Esophagus mucosa (tissue), 1 donor: ENCODE results near the gene MRPS24. TPM values are rescaled to one million over a fixed set of nuclear protein-coding genes. Genes with fewer than 3 reads are reported as not detected.

Source experiments
- ATAC-seq: fragments of 200-7000 bp; cut with Tn5 transposase; one replicate; pipeline ENCODE4 v1.9.1; 2020
- total RNA-seq: library from RNA; stranded (reverse); gene quantifications from one replicate; pipeline ENCODE4 v1.2.4, GENCODE V29; 2023
- donor health status: DM: yes; HTN: yes; CAD: no.

The MRPS24 gene
- total RNA-seq, 1 donor from 2014 or later: 123 TPM

DNA sequence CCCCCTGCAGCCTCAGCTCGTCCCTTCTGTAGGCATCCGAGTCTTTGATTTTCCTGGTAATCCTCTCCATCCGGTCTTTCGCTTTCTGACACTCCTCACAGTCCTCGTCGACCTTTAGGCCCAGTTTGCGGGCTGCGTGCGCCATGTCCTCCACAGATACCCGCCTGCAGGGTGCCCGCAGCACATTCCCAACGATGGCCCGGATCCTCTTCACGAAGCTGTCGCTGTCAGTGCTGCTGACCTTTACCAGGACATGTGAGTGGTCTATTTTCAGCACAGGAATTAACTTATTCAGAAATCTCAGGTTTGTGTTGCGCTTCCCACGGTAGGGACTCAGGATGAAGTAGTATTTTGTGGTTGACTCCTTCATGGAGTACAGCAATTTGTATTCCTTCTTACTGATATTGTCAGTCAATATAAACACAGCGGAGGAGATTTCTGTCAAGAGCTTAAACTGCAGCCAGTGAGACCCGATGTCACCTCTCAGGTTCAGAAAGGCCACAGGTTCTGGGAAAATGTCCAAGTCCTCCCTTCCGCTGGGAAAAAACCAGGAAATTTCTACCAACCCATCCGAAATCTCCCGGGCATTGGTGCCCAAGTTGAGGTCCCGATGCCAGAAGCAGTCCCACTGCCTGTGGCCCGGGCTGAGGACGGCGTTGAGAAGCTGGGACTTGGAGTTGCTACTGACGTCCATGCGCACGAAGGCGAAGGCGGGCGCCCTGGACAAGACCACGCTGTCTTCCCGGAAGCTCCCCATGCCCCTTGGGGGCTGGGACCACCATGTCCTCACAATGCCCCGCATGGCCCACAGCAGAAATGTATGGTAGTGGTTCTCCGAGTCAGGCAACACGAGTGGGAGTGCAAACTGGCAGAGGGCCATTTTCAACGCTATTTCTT lies 8.9 kb upstream of the MRPS24 start:
- ATAC-seq: no peak

DNA sequence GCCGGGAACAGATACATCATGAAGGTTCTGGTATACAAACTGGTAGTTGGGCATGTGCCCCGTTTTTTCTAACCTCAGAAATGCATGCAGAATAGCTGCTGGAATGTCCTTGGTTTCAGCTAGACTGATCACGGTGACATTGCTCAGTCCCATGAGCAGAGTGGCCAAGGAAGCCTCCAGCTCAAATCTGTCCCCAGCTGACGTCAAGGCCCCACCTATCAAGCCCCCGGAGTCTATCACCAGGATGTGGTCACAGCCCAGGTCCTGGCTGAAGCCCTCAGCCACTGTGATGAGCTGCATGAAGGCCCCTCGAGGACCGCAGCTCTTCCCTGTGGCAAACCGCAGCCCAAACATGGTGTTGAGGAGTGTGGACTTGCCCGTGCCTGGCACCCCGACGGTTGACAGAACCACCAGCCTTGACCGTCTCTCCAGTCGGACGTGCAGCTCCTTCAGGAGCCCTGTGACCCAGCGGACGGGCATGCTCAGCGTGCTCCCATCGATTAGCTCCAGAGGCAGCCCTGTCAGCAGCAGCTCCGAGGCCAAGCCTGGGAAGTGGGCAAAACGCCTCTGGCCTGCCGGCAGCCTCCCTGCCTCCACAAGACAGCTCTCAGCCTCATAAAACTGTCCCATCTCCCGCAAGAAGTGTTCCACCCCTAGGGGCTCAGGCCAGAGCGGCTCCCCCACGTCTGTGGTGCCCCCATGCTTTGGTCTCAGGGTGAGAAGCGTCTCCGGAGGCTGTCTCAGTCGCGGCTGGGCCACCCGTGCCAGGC lies 7.8 kb upstream of the MRPS24 start:
- no peak for ATAC-seq

- no peak for ATAC-seq
Measured at GRCh38 chr7:43876241-43876640, 6.9 kb upstream of the MRPS24 start.

GRCh38 chr7:43873300-43873699 lies 4.0 kb upstream of the MRPS24 start:
- ATAC-seq: peak; percentile 62

DNA sequence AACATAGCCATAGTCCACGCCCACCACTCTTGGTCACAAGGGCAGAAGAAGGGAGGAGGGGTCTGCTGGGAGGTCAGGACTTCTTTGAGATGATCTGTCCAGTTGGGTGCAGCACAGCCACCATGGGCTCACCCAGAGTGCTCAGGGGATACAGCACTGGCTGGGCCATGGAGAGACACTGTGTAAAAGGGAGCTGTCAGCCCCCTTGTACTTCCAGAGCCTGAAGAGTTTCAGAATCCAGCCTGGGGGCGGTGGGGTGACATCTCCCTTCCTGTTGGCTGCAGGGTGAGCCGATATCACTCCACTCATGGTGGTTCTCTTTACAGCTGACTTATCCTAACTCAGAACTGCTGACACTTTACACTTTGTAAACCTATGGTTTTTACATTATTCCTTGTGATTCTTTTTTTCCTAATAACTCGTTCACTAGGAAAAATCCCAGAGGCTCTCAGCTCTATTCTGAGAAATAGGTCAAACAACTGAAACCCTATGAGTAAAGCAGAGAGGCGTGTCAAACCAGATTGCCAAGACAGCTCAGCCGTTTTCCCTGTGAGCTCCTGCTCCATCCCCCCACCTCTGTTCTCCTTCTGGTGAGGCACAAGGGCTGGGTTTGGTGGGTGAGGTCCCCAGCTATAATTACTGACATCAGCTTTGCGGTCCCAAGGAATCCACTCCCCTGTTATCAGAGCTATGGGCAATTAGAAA lies 3.2 kb upstream of the MRPS24 start:
- ATAC-seq: peak; percentile 54

DNA sequence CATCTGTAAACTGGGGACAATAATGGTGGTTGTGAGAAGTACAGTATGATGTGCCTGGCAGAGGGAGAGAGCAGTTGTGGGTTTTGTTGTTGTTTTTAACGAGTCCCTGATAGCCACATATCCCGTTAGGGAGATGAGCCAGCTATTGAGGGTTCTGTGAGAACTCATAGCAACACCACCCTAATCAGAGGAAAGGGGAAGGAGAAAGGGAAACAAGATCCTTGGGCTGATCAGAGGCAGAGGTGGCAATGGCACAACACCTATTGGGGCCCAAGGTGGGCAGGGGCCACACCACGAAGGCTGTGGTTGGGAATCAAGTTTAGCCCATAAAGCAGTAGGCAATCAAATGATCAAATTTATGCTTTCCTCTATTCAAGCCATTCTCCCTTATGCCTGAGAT lies 1.7 kb upstream of the MRPS24 start:
- no peak for ATAC-seq

- ATAC-seq: no peak
Measured at GRCh38 chr7:43870316-43870715, 999 bp upstream of the MRPS24 start.

- ATAC-seq: no peak
Measured at GRCh38 chr7:43869867-43870240, 537 bp upstream of the MRPS24 start.

DNA sequence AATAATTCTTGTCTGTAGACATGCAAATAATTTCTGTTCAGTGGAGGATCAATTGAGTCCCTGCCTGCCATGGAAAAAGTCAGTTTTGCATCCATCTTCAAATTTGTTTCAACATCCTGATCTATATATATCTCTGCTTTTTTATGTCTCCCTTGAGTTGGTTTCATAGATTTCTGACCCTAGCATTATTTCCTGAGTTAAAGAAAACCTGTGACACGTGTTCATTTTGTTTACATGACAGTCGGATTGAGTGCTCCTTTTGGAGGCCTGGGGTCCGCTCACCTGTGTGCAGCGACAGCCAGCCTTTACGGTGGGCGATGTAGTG lies 674 bp downstream of the MRPS24 start:
- peak; percentile 1 for ATAC-seq

DNA sequence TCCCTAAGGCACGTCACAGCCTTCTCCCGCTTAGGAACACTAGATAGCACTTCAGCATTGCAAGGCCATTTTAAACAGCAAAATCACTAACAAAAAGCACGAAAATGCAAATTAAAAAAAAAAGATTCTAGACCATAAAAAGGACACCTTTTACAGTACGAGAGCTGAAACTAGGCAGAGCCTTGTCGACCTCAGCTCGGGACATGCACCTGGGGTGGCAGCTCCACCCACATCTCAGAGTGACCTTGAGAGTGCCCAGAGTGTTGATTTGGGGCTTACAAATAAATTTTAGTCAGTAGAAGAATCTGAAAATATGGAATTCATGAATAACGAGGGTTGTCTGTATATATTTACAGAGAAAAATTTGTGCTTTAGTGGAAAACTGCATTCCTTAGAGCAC lies 1.1 kb downstream of the MRPS24 start:
- ATAC-seq: no peak

DNA sequence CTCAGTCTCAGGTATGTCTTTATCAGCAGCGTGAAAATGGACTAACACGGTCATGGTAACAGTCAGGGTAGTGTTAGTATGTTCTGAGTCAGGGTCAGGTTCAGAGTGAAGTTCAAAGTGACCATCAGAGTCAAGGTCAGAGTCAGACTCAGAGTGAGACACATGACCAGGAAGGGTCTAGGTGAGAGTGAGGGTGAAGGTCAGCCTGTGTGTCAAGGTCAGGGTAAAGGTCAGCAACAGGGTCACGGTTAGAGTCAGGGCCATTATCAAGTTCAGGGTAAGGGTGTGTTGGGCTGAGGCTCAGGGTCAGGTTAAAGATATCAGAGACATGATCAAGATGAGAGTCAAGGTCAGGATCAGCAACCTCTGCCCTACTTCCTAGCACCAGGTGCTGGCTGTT lies 4.0 kb downstream of the MRPS24 start:
- peak; percentile 4 for ATAC-seq

GRCh38 chr7:43864126-43864525 lies 5.2 kb downstream of the MRPS24 start:
- ATAC-seq: peak; percentile 42

DNA sequence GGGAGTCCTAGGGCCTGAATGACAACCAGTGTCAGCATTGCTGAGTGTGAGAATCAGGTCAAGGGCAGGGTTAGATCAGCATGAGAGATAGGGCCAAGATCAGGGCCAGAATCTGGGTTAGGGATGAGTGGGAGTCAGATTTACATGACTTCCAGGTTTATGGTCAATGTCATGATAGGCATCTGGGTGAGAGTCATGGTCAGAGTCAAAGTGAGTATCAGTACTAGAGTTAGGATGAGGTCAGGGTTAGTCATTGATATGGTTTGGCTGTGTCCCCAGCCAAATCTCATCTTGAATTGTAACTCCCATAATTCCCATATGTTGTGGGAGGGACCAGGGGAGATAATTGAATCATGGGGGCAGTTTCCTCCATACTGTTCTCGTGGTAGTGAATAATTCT lies 12.3 kb downstream of the MRPS24 start:
- peak; percentile 41 for ATAC-seq

DNA sequence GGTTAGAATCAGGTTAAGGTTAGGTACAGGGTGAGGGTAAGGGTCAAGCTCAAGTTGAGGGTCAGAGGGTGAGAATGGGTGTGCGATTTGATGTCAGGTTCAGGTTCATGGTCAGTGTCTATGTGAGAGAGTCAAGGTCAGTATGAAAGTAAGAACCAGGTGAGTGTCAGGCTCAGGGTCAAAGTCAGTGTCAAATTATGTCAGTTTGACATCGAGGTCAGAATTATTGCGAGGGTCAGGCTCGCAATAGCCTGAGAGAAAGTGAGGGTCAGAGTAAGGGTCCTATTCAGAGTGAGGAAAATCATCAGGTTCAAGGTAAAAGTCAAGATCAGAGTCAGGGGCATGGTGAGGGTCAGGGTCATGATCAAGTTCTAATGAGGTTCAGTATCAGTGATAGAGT lies 13.0 kb downstream of the MRPS24 start:
- ATAC-seq: peak; percentile 21

DNA sequence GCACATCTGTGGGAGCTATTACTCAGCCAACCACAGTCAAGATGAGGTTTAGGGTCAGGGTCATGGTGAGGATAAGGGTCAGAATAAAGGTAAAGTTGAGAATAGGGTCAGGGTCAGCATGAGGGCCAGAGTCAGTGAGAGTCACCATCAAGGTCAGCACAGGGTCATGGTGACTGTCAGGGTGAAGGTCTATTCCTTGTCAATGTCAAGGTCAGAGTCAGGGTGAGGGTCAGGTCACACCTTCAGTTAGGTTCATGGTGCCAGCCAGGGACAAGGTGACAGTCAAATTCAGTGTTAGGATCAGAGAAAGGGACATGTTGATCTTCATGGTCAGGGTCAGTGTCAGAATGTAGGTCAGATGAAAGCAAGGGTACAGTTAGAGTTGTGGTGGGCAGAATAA lies 14.1 kb downstream of the MRPS24 start:
- ATAC-seq: no peak

- ATAC-seq: peak; percentile 72
Measured at GRCh38 chr7:43851805-43852204, 17.5 kb downstream of the MRPS24 start.

GRCh38 chr7:43850348-43851116 lies 18.8 kb downstream of the MRPS24 start:
- ATAC-seq: no peak

- ATAC-seq: no peak
Measured at GRCh38 chr7:43849047-43849446, 20.3 kb downstream of the MRPS24 start.

DNA sequence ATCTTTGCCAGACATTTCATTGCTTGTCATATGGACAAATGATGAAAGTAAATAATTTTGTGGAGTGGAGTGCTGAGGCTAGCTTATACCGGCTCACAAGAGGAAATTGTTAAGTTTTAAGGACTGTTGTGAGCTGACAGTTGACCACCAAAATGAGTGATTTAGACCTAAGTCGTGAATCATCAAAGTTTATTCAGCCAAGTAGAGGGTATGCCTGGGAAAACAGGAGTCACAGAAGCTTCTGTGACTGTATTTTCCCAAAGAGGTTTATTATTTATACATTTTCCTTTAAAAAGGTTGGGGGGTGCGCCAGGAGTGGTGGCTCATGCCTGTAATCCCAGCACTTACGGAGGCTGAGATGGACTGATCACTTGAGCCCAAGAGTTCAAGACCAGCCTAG lies 21.8 kb downstream of the MRPS24 start:
- ATAC-seq: no peak

DNA sequence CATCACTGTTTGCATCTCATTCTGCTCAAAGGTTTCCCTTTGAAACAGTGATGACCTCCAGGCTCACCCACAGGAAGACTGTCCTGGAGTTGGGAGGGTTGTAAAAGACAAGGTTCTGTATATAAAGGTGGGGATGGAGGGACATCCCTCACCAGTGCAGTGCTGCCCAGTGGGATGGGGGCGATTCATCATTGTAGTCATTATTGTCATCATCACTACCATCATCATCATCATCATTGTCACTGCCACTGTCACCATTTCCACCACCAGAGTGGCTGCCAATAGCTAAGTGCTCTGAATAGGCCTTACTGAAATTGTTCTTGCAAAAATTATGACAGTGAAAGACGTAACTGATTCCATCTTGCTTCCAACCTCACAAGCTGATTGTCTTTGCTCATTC lies 24.7 kb downstream of the MRPS24 start:
- no peak for ATAC-seq

DNA sequence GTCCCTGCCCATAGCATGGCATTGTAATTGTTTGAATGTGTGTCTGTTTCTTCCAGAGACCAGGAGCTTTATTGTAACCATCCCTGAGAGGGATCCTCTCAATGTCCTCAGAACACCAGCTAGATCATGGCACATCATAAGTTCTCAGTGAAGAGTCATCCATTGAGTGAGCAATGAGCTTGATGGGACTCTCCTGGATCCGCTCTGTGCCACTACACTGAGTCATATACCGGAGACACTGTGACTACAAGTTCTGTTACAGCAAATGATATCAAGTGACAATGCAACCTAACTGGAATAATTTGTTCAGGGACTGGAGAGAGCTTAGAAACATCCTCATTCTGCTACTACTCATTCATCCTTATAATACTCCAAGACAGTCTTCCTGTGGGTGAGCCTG lies 25.1 kb downstream of the MRPS24 start:
- peak; percentile 91 for ATAC-seq

DNA sequence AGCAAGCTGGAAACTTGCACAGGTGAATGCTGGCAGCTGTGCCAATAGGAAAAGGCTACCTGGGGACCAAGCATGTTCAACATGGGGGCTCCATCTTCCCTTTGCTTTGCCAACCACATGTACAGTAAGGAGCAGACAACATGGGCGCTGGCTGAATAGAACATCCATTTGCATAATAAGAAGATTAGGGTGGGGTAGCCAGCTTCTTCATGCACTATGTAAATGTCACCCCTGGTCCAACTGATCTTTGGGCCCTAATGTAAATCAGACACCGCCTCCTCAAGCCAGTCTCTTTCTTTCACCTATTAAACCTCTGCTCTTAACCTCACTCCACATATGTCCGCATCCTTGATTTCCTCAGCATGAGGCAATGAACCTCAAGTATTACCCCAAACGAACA lies 26.0 kb downstream of the MRPS24 start:
- ATAC-seq: no peak

DNA sequence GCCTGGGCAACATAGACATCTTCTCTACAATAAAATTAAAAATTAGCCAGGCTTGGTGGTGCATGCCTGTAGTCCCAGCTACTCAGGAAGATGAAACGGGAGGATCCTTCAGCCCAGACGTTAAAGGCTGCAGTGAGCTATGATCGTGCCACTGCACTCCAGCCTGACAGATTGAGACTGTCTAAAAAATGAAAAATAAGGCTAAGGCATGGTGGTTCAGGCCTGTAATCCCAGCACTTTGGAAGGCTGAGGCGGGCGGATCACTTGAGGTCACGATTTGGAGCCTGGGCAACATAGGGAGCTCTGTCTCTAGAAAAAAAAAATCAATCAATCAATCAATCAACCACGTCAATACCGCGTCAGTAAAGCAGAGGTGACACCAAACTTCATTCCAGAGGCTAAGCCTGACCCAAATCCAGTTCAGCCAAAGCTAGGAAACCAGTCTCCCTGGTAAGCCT lies 31.1 kb downstream of the MRPS24 start:
- ATAC-seq: peak; percentile 27
